ENCODE data around the gene NPTX1.

DNA sequence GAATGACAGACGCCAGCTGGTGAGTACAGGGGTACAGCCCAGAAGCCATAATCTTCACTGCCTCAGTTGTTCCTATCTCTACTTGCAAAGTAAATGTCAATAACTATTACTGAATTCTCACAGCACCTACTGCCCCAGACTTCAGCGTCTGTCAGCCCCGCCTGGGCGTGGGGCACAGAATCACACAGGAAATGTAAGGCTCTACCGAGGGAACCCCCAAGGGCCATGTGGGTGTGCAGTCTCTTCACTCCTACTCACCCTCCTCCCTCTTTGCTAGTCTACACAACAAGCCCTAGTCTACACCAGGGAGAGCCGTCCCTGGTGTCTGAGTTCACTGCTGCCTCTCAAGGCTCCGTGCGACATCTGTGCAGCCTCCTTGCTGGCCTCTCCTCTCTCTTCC is 4.5 kb downstream of the NPTX1 start:
- no peak for TF ChIP-seq CTCF (IDR thresholded peaks at IDR 0.05)
- no peak for TF ChIP-seq POLR2A (IDR thresholded peaks at IDR 0.05)
- no peak for TF ChIP-seq EP300 (IDR thresholded peaks at IDR 0.05)
